Transverse colon (tissue), 4 donors: ENCODE measurements around the gene KRT27.

Source experiments
- POLR2AphosphoS5 ChIP-seq, 3 donors: sonication (generic); formaldehyde crosslinking; IDR thresholded peaks; one replicate each; pipeline ENCODE4 v1.6.1; 2016; ENCODE audit warnings: antibody characterized with exemption in 3 of 3
- TF ChIP-seq, protein P1 (sequence below), 5 experiments: fragments of 200-600 bp in 3 of 5; fragments of 450-650 bp in 2 of 5; sonication (generic) in 3 of 5; IDR thresholded peaks; 1 replicate in 2 of 5; 2 replicates in 3 of 5; pipeline ENCODE4 v1.5.1; 2016 to 2017; ENCODE audit warnings: antibody characterized with exemption in 5 of 5, inconsistent platforms in 3 of 5, mild to moderate bottlenecking in 2 of 5, moderate library complexity in 1 of 5

DNA sequence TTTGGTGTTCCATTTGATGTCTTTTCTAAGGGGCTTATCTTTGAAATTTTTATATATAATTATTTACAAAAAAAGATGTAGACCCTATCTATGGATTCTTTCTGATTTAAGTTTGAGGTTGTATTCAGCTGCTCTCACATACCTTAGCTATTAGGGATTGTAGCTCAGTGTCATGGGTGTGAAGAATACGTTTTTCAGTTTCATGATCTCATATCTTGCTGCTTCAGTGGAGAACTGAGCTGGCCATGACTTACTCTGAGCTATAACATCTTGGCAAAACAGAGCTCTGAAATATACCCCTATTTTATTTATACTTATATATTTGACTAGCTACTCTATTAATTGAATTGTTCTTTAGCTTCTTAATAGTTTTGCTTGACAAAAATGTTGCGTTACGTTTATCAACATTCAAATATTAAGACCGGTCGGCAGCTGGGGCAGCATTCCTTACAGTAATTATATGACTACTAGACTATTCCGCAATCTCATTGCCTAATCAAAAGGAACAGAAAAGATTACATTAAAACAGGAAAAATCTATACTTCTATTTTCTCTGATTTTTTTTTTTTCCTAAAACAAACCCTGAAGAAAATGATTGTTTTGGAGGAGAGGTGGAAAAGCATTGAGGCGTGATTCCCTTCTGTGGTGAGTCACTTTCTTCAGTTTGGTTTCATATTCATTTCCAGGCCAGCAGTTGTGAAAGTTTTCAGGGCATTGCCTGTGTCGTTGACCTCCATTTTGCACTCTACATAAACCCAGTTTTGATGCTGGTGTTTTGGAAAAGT, 54.7 kb downstream of the KRT27 start:
- TF ChIP-seq, protein P1, sequence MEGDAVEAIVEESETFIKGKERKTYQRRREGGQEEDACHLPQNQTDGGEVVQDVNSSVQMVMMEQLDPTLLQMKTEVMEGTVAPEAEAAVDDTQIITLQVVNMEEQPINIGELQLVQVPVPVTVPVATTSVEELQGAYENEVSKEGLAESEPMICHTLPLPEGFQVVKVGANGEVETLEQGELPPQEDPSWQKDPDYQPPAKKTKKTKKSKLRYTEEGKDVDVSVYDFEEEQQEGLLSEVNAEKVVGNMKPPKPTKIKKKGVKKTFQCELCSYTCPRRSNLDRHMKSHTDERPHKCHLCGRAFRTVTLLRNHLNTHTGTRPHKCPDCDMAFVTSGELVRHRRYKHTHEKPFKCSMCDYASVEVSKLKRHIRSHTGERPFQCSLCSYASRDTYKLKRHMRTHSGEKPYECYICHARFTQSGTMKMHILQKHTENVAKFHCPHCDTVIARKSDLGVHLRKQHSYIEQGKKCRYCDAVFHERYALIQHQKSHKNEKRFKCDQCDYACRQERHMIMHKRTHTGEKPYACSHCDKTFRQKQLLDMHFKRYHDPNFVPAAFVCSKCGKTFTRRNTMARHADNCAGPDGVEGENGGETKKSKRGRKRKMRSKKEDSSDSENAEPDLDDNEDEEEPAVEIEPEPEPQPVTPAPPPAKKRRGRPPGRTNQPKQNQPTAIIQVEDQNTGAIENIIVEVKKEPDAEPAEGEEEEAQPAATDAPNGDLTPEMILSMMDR (IDR thresholded peaks at IDR 0.05) = no peak
- TF ChIP-seq POLR2AphosphoS5 (IDR thresholded peaks at IDR 0.05) = no peak
